HEK293 (cell line): ENCODE results near the gene SSTR5.

Experiments used
- CTCF ChIA-PET: fragments of 350-600 bp; formaldehyde crosslinking; extraction: SDS; loops from one replicate; lab custom pipeline; 2021; ENCODE audit warnings: antibody characterized with exemption; lab: Yijun Ruan, JAX
- POLR2A ChIA-PET: fragments of 300-600 bp; formaldehyde crosslinking; extraction: SDS; loops from one replicate; lab custom pipeline; 2020; ENCODE audit warnings: antibody characterized with exemption, inconsistent platforms; lab: Yijun Ruan, JAX
- H3K27ac ChIP-seq: fragments of 200-500 bp; sonication (Bioruptor generic); 2 replicates; pipeline ENCODE4 v1.5.1; 2014; ENCODE audit warnings: low read depth, low read length, control low read depth, inconsistent platforms; ENCODE audit errors: extremely low read depth
- H3K36me3 ChIP-seq, 2 experiments: fragments of 200-500 bp in 1 of 2; sonication (Bioruptor generic) in 1 of 2; 1 replicate in 1 of 2; 2 replicates in 1 of 2; pipeline ENCODE4 v1.5.1; 2014 to 2017; ENCODE audit warnings: inconsistent platforms in 2 of 2, low read length in 2 of 2; ENCODE audit not compliant: control insufficient read depth in 2 of 2, insufficient read depth in 1 of 2
- H3K4me1 ChIP-seq: fragments of 200-500 bp; sonication (Bioruptor generic); 2 replicates; pipeline ENCODE4 v1.5.1; 2014; ENCODE audit warnings: mild to moderate bottlenecking, low read length, inconsistent platforms; ENCODE audit not compliant: control insufficient read depth, insufficient read depth
- H3K4me3 ChIP-seq: 2 replicates; pipeline ENCODE4 v1.5.1; 2011; ENCODE audit warnings: low read depth, mild to moderate bottlenecking, control low read depth, low read length, moderate library complexity
- H3K9me3 ChIP-seq: fragments of 200-500 bp; sonication (Bioruptor generic); 2 replicates; pipeline ENCODE4 v1.5.1; 2014; ENCODE audit warnings: low read depth, low read length, inconsistent platforms; ENCODE audit not compliant: control insufficient read depth, insufficient read depth
- HOXA7 ChIP-seq: sonication (generic); formaldehyde crosslinking; IDR thresholded peaks from 2 replicates; pipeline ENCODE4 v1.8.1; 2022; ENCODE audit warnings: missing genetic modification reagents, borderline replicate concordance
- PBX3 ChIP-seq: sonication (generic); formaldehyde crosslinking; IDR thresholded peaks from 2 replicates; pipeline ENCODE4 v1.8.1; 2022; ENCODE audit warnings: mild to moderate bottlenecking, moderate library complexity, missing genetic modification reagents
- SCRT1 ChIP-seq: fragments of 450-650 bp; formaldehyde crosslinking; IDR thresholded peaks from 2 replicates; pipeline ENCODE4 v1.5.1; 2016; ENCODE audit warnings: missing biosample characterization, missing genetic modification characterization, borderline replicate concordance
- SETDB1 ChIP-seq: IDR thresholded peaks from one replicate; pipeline ENCODE4 v1.6.1; 2017; ENCODE audit warnings: mild to moderate bottlenecking, low read length, moderate library complexity, mixed read lengths; ENCODE audit not compliant: insufficient read length
- ZBTB17 ChIP-seq: fragments of 450-650 bp; formaldehyde crosslinking; IDR thresholded peaks from 2 replicates; pipeline ENCODE4 v1.5.1; 2016; ENCODE audit warnings: missing biosample characterization, missing genetic modification characterization
- ZBTB49 ChIP-seq: fragments of 450-650 bp; formaldehyde crosslinking; IDR thresholded peaks from 2 replicates; pipeline ENCODE4 v1.5.1; 2016; ENCODE audit warnings: missing biosample characterization, missing genetic modification characterization, low read depth
- ZFP37 ChIP-seq: fragments of 450-650 bp; formaldehyde crosslinking; IDR thresholded peaks from 2 replicates; pipeline ENCODE4 v1.5.1; 2016; ENCODE audit warnings: missing biosample characterization, missing genetic modification characterization
- ZNF155 ChIP-seq: fragments of 450-650 bp; formaldehyde crosslinking; IDR thresholded peaks from 2 replicates; pipeline ENCODE4 v1.5.1; 2016; ENCODE audit warnings: missing biosample characterization, missing genetic modification characterization
- ZNF211 ChIP-seq: fragments of 450-650 bp; formaldehyde crosslinking; IDR thresholded peaks from 2 replicates; pipeline ENCODE4 v1.5.1; 2016; ENCODE audit warnings: low read depth, missing biosample characterization, missing genetic modification characterization
- ZNF280C ChIP-seq: fragments of 450-650 bp; formaldehyde crosslinking; IDR thresholded peaks from 2 replicates; pipeline ENCODE4 v1.5.1; 2016; ENCODE audit warnings: missing biosample characterization, missing genetic modification characterization
- ZNF292 ChIP-seq: fragments of 450-650 bp; formaldehyde crosslinking; IDR thresholded peaks from 2 replicates; pipeline ENCODE4 v1.5.1; 2016; ENCODE audit warnings: low read depth, missing biosample characterization, missing genetic modification characterization, borderline replicate concordance
- ZNF341 ChIP-seq: fragments of 450-650 bp; formaldehyde crosslinking; IDR thresholded peaks from 2 replicates; pipeline ENCODE4; 2016; ENCODE audit warnings: low read depth, missing biosample characterization, missing genetic modification characterization
- ZNF426 ChIP-seq: fragments of 450-650 bp; formaldehyde crosslinking; IDR thresholded peaks from 2 replicates; pipeline ENCODE4 v1.5.1; 2017; ENCODE audit warnings: missing biosample characterization, missing genetic modification characterization, mild to moderate bottlenecking, inconsistent platforms, moderate library complexity
- ZNF510 ChIP-seq: fragments of 450-650 bp; formaldehyde crosslinking; IDR thresholded peaks from 2 replicates; pipeline ENCODE4 v1.5.1; 2018; ENCODE audit warnings: mild to moderate bottlenecking, missing genetic modification characterization, missing biosample characterization; ENCODE audit not compliant: insufficient replicate concordance
- ZNF600 ChIP-seq: fragments of 450-650 bp; formaldehyde crosslinking; IDR thresholded peaks from 2 replicates; pipeline ENCODE4 v1.5.1; 2016; ENCODE audit warnings: missing biosample characterization, missing genetic modification characterization
- ZNF660 ChIP-seq: fragments of 450-650 bp; IDR thresholded peaks from 2 replicates; pipeline ENCODE4 v1.5.1; 2018; ENCODE audit warnings: missing biosample characterization, mild to moderate bottlenecking, missing genetic modification characterization
- ZNF677 ChIP-seq: fragments of 450-650 bp; IDR thresholded peaks from 2 replicates; pipeline ENCODE4 v1.5.0; 2018; ENCODE audit warnings: missing biosample characterization, mild to moderate bottlenecking, missing genetic modification characterization, moderate library complexity
- ZSCAN16 ChIP-seq: fragments of 450-650 bp; formaldehyde crosslinking; IDR thresholded peaks from 2 replicates; pipeline ENCODE4 v1.5.1; 2016; ENCODE audit warnings: missing biosample characterization, missing genetic modification characterization

The SSTR5 gene

GRCh38 chr16:1127101-1127500 is 54.6 kb downstream of the SSTR5 start:
- H3K4me1 ChIP-seq: no peaks in the 10 kb centered on the region
- ChIA-PET CTCF (interaction anchor here (0.6 to 1.1 kb wide), 2 partner anchors 9 to 57 kb away, joined by 3 to 5 read pairs; no protein-coding TSS in a partner anchor), POLR2A (no interaction called here)
- H3K27ac ChIP-seq: no peak overlapping the region
- no peak for TF ChIP-seq ZNF155
- H3K4me3 ChIP-seq: no peak overlapping the region
- H3K9me3 ChIP-seq: no peaks in the 10 kb centered on the region
- H3K36me3 ChIP-seq: no peaks in the 10 kb centered on the region

- CTCF ChIA-PET: interaction anchor here (0.6 kb wide), 1 partner anchor 120 kb away, joined by 4 read pairs; no protein-coding TSS in a partner anchor
These were observed 55.6 kb downstream of the SSTR5 start for GRCh38 chr16:1127971-1128715.

More at GRCh38 chr16:1127971-1128715, 55.6 kb downstream of the SSTR5 start:
- no peak overlapping the region for H3K27ac ChIP-seq
- H3K9me3 ChIP-seq: no peaks in the 10 kb centered on the region
- no peaks in the 10 kb centered on the region for H3K36me3 ChIP-seq
- no peak overlapping the region for H3K4me3 ChIP-seq
- no peaks in the 10 kb centered on the region for H3K4me1 ChIP-seq
- no peak for TF ChIP-seq HOXA7 (CRISPR knock-in tag)
- TF ChIP-seq ZNF155: no peak
- no peak for TF ChIP-seq ZNF660 (tag by site-specific recombination)
- no peak for TF ChIP-seq ZNF211 (tag by site-specific recombination)
- TF ChIP-seq ZNF600 (tag by site-specific recombination): peak; percentile 83; the same call in 1 of the 2 replicates
- TF ChIP-seq ZNF510 (tag by site-specific recombination): no peak
- no peak for TF ChIP-seq SETDB1
- TF ChIP-seq ZFP37 (tag by site-specific recombination): no peak
- no peak for TF ChIP-seq ZNF426 (tag by site-specific recombination)
- TF ChIP-seq ZSCAN16: no peak
- TF ChIP-seq ZBTB17 (tag by site-specific recombination): no peak
- TF ChIP-seq SCRT1 (tag by site-specific recombination): no peak
- TF ChIP-seq ZBTB49: no peak
- peak; percentile 54 for TF ChIP-seq ZNF341 (tag by site-specific recombination)
- no peak for TF ChIP-seq PBX3 (CRISPR knock-in tag)
- TF ChIP-seq ZNF677 (tag by site-specific recombination): no peak
- TF ChIP-seq ZNF292 (tag by site-specific recombination): no peak
- TF ChIP-seq ZNF280C (tag by site-specific recombination): no peak
- POLR2A ChIA-PET: no interaction called here
